Astrocyte (in vitro differentiated cells and primary cell): Measurements from ENCODE around the gene S100B. TPM values are rescaled to one million over a fixed set of nuclear protein-coding genes. Genes with fewer than 3 reads are reported as not detected.

Experiments
- DNase-seq: peaks from one replicate; pipeline ENCODE4 v3.0.0-alpha.2; 2010; ENCODE audit warnings: low read depth
- FAIRE-seq: peaks from 2 replicates; lab custom pipeline; 2011; peaks lifted over from hg19 to GRCh38; lab: Jason Lieb, UNC
- H2AFZ ChIP-seq: 2 replicates; pipeline ENCODE4 v1.6.0; 2012; ENCODE audit warnings: low read depth, low read length, inconsistent platforms
- H3K27ac ChIP-seq: 2 replicates; pipeline ENCODE4 v1.5.1; 2011; ENCODE audit warnings: low read depth, low read length, inconsistent platforms
- H3K27me3 ChIP-seq: 2 replicates; pipeline ENCODE4 v1.6.0; 2011; ENCODE audit warnings: low read length, inconsistent platforms; ENCODE audit not compliant: insufficient read depth
- H3K36me3 ChIP-seq: 2 replicates; pipeline ENCODE4 v1.5.1; 2011; ENCODE audit warnings: low read length, inconsistent platforms; ENCODE audit not compliant: insufficient read depth
- H3K4me1 ChIP-seq: 2 replicates; pipeline ENCODE4 v1.5.1; 2011; ENCODE audit warnings: low read length, inconsistent platforms; ENCODE audit not compliant: insufficient read depth
- H3K4me2 ChIP-seq: 2 replicates; pipeline ENCODE4 v1.6.0; 2012; ENCODE audit warnings: low read length, inconsistent platforms
- H3K4me3 ChIP-seq: 2 replicates; pipeline ENCODE4 v1.5.1; 2011; ENCODE audit warnings: low read depth, mild to moderate bottlenecking, low read length, inconsistent platforms; ENCODE audit not compliant: insufficient read depth
- H3K79me2 ChIP-seq: 2 replicates; pipeline ENCODE4 v1.6.0; 2012; ENCODE audit warnings: mild to moderate bottlenecking, low read length, inconsistent platforms; ENCODE audit not compliant: insufficient read depth
- H3K9ac ChIP-seq: 2 replicates; pipeline ENCODE4 v1.6.0; 2012; ENCODE audit warnings: mild to moderate bottlenecking, low read length, inconsistent platforms
- H3K9me3 ChIP-seq: 2 replicates; pipeline ENCODE4 v1.5.1; 2012; ENCODE audit warnings: low read depth, mild to moderate bottlenecking, low read length, inconsistent platforms; ENCODE audit not compliant: insufficient read depth
- H4K20me1 ChIP-seq: 2 replicates; pipeline ENCODE4 v1.6.0; 2012; ENCODE audit warnings: low read length, inconsistent platforms; ENCODE audit not compliant: insufficient read depth
- H3K27ac Mint-ChIP-seq: one replicate; pipeline ENCODE4 v1.8.0; 2021; ENCODE audit warnings: mild to moderate bottlenecking, mixed read lengths; ENCODE audit not compliant: unreplicated experiment
- H3K27me3 Mint-ChIP-seq: one replicate; pipeline ENCODE4 v1.8.0; 2021; ENCODE audit warnings: low read depth, mixed read lengths; ENCODE audit not compliant: unreplicated experiment
- H3K36me3 Mint-ChIP-seq: one replicate; pipeline ENCODE4 v1.8.0; 2021; ENCODE audit warnings: low read depth, mixed read lengths; ENCODE audit not compliant: unreplicated experiment
- H3K4me1 Mint-ChIP-seq: one replicate; pipeline ENCODE4 v1.8.0; 2021; ENCODE audit warnings: low read depth, mixed read lengths; ENCODE audit not compliant: unreplicated experiment
- H3K4me3 Mint-ChIP-seq: one replicate; pipeline ENCODE4 v1.8.0; 2021; ENCODE audit warnings: mild to moderate bottlenecking, moderate library complexity, mixed read lengths; ENCODE audit not compliant: unreplicated experiment
- H3K9me3 Mint-ChIP-seq: one replicate; pipeline ENCODE4 v1.8.0; 2021; ENCODE audit warnings: mild to moderate bottlenecking, mixed read lengths; ENCODE audit not compliant: unreplicated experiment
- EZH2 ChIP-seq: IDR thresholded peaks from 2 replicates; pipeline ENCODE4 v1.6.1; 2012; ENCODE audit warnings: mild to moderate bottlenecking, low read length, inconsistent platforms; ENCODE audit not compliant: insufficient read depth
- total RNA-seq: library from RNA; stranded (reverse); gene quantifications from 2 replicates; pipeline ENCODE4 v1.2.1, GENCODE V29; 2021
- TF ChIP-seq, protein P1 (sequence below): IDR thresholded peaks from 2 replicates; pipeline ENCODE4 v1.5.1; 2011; ENCODE audit warnings: low read depth, mild to moderate bottlenecking, inconsistent platforms, low read length, moderate library complexity; ENCODE audit not compliant: insufficient read depth

The S100B gene
- total RNA-seq, 1 donor from 2014 or later = 2.0 TPM

DNA sequence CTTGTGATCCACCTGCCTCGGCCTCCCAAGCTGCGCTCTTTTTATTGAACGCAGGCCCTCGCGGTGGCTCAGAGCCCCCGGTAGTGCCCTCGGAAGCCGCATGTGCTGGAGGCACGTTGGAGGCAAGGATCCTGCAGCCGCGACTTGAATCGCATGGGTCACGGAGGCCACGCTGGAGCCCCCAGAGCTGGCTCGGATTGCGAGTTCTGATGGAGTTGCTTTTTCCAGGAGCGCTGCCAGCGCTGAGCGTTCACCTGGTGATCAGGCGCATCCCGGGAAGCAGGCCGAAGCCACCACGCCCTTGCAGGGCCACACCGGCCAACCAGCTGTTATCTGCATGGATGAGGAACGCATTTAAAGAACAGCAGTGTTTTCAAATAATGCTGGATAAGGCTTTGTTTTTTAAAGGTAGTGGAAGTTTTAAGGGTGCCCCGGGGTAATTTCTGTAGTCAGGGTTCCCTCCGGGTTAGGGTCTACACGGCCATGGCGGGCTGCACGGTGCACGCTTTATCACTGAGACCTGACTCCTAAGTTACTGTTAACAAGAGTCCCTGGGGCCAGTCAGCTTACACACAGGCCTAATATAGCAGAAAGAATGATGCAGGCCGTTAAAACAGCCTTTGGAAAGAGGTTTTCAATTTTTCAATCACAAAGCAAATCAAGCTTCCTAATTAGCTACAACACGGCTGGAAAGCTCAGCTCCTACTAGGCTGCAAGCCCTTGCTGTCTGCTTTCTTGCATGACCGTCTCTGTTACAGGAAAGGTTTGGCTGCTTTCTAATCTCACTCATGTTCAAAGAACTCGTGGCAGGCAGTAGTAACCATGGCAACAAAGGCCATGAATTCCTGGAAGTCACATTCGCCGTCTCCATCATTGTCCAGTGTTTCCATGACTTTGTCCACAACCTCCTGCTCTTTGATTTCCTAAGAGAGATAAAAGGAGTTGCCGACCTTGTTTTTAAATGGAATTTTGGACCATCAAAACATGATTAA lies 6.0 kb downstream of the S100B start:
- FAIRE-seq = peak; percentile 94
- Histone ChIP-seq H2AFZ (peak overlapping the region; percentile 21), H3K79me2 (no peaks in the 10 kb centered on the region), H3K4me2 (peak overlapping the region; percentile 78), H3K27me3 (no peaks in the 10 kb centered on the region), H3K27ac (no peak overlapping the region), H4K20me1 (no peaks in the 10 kb centered on the region), H3K4me1 (peaks cover 13% of the 10 kb centered on the region), H3K9me3 (peaks cover 4% of the 10 kb centered on the region), H3K36me3 (no peaks in the 10 kb centered on the region), H3K9ac (no peak overlapping the region), H3K4me3 (no peak overlapping the region)
- Mint-ChIP-seq H3K9me3 (peaks cover 4% of the 10 kb centered on the region), H3K4me3 (peak overlapping the region; percentile 24), H3K4me1 (peaks cover 28% of the 10 kb centered on the region), H3K27me3 (no peaks in the 10 kb centered on the region), H3K36me3 (no peaks in the 10 kb centered on the region), H3K27ac (peak overlapping the region; percentile 58)
- peak; percentile 92 for DNase-seq
- no peak for TF ChIP-seq EZH2

DNA sequence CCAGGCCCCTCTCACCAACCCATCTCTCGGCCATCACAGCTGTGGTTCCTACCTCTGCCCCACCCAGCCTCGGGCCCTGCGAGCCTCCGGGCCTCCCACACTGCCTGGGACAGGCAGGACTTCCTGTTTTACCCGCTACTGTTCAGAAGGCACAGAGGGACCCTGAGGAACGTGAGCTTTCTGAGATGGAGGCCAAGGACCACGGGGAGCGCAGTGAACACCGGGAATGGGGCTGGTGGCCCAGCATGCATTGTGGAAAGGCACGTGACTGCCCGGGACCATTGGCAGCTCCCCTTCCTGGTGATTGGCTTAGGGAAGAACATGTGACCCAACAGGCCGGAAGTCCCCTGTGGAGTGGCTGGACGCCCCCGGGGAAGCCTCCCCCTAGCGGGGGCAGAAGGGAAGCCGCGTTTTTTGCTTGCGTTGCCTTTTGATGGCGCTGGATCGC lies 7.0 kb downstream of the S100B start:
- peaks cover 6% of the 10 kb centered on the region for H3K9me3 Mint-ChIP-seq
- Histone ChIP-seq H3K27ac (no peak overlapping the region), H3K79me2 (no peaks in the 10 kb centered on the region), H3K9me3 (peaks cover 4% of the 10 kb centered on the region), H4K20me1 (no peaks in the 10 kb centered on the region), H3K9ac (no peak overlapping the region), H3K4me2 (no peak overlapping the region), H2AFZ (no peak overlapping the region), H3K4me1 (peaks cover 13% of the 10 kb centered on the region), H3K36me3 (no peaks in the 10 kb centered on the region), H3K27me3 (no peaks in the 10 kb centered on the region), H3K4me3 (no peak overlapping the region)
- H3K4me3 Mint-ChIP-seq = no peak overlapping the region
- peaks cover 26% of the 10 kb centered on the region for H3K4me1 Mint-ChIP-seq
- H3K27ac Mint-ChIP-seq = no peak overlapping the region
- no peaks in the 10 kb centered on the region for H3K27me3 Mint-ChIP-seq
- TF ChIP-seq EZH2 = no peak
- TF ChIP-seq, protein P1, sequence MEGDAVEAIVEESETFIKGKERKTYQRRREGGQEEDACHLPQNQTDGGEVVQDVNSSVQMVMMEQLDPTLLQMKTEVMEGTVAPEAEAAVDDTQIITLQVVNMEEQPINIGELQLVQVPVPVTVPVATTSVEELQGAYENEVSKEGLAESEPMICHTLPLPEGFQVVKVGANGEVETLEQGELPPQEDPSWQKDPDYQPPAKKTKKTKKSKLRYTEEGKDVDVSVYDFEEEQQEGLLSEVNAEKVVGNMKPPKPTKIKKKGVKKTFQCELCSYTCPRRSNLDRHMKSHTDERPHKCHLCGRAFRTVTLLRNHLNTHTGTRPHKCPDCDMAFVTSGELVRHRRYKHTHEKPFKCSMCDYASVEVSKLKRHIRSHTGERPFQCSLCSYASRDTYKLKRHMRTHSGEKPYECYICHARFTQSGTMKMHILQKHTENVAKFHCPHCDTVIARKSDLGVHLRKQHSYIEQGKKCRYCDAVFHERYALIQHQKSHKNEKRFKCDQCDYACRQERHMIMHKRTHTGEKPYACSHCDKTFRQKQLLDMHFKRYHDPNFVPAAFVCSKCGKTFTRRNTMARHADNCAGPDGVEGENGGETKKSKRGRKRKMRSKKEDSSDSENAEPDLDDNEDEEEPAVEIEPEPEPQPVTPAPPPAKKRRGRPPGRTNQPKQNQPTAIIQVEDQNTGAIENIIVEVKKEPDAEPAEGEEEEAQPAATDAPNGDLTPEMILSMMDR = no peak
- no peak for FAIRE-seq
- H3K36me3 Mint-ChIP-seq = no peaks in the 10 kb centered on the region
- DNase-seq = no peak

DNA sequence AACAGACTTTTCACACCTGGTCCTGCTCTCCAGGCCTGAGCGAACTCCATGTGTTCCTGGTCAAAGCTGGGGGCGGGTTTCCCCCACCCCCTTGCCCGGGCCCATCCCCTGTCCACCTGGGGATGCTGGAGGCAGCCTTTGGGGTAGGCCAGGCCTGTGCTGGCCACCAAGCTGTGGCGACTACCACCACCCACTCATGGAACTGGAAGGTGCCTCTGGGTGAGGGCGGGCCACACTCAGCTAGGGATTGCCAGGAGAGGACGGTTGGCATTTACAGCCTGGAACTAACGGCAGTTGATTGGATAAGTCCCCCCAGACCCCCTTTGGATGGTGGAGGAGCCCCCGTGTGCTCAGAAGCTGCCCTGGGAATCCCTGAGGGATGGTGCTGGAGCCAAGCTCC lies 7.9 kb downstream of the S100B start:
- H3K27ac Mint-ChIP-seq = no peak overlapping the region
- DNase-seq = no peak

More for the DNA sequence above, 7.9 kb downstream of the S100B start:
- no peaks in the 10 kb centered on the region for H3K36me3 ChIP-seq
- peaks cover 11% of the 10 kb centered on the region for H3K9me3 ChIP-seq
- Mint-ChIP-seq H3K9me3 (peaks cover 9% of the 10 kb centered on the region), H3K4me3 (no peak overlapping the region), H3K36me3 (no peaks in the 10 kb centered on the region), H3K27me3 (no peaks in the 10 kb centered on the region), H3K4me1 (peaks cover 20% of the 10 kb centered on the region)
- no peak for TF ChIP-seq EZH2
- TF ChIP-seq, protein P1 = no peak
- H3K9ac ChIP-seq = no peak overlapping the region
- peaks cover 13% of the 10 kb centered on the region for H3K4me1 ChIP-seq
- FAIRE-seq = no peak
- no peak overlapping the region for H3K4me2 ChIP-seq
- no peak overlapping the region for H2AFZ ChIP-seq
- no peak overlapping the region for H3K27ac ChIP-seq
- no peaks in the 10 kb centered on the region for H4K20me1 ChIP-seq
- H3K79me2 ChIP-seq = no peaks in the 10 kb centered on the region
- H3K27me3 ChIP-seq = no peaks in the 10 kb centered on the region
- H3K4me3 ChIP-seq = no peak overlapping the region
